Vein endothelial cell (primary cell): ENCODE results near the gene KRT24. TPM values are rescaled to one million over a fixed set of nuclear protein-coding genes. Genes with fewer than 3 reads are reported as not detected.

Source experiments
- total RNA-seq: library from RNA; depleted of rRNA; stranded (reverse); fragments of >200 nt; gene quantifications from 2 replicates; pipeline ENCODE4 v1.2.3, GENCODE V29; 2012

The KRT24 gene
- total RNA-seq: not detected in 2 replicates

DNA sequence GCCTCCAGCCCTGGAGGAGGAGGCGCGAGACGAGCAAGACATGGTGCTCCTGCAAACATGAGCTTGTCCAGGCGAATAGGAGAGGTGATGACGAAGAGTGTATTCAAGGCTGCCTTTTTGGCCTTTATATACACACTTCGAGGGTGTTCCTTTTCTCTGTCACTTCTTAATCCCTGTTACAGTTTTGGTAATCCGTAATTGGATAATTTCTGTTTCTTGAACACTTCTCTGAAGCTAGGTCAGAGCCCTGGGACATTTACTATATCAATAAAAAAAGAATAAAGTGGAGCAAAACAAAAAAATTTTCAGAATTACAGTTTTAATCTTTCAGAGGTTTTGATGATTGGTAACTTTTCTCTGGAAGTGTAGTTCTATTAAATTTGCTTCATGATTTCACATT lies at the start of gene KRT24:
Gene KRT24, minus strand, starts transcription at position 101 of the 400 bp plus-strand sequence. Its CDS starts 59 bp downstream, at position 42.

DNA sequence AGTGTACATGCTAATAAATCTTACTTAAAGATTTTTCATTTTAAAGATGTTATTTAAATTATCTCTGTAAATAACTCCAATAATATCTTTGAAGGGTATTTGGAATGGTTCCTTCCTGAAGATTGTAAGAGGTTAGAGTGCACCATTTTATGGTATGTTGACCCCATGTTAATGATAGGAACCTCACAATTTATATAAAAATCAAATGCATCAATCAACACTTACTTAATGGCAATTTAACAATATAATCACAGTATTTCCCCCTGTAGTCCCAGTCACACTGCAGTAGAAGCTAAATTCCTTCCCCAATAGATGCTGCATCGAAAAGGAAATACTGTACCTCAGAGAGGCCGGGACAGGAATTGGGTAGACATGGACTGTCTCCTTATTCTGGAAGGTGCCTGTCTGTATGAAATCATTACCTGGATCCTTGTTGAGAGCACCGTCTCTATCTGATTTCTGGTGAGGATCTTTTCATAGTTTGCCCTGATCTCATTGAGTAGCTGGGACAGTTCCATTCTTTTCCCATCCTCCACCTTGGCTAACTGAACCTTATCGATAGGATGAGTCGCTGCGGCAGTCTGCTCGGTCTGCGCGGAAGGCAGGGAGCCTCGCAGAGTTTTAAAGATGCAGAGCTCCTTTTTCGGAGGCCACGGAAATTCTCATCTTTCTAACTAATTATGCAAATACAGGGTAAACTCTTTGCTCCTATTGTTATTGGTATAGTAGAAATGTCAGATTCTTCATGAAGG lies 38.8 kb downstream of the KRT24 start, which contains the start of gene KRT222:
Gene KRT222, minus strand, starts transcription at position 596 of the 752 bp plus-strand sequence. Its CDS starts 78 bp downstream, at position 518.

Other genes with a start within 250 kb of the KRT24 start
- gene TNS4, start 202.1 kb downstream of the KRT24 start, total RNA-seq: not detected in 2 replicates
- not detected in 2 replicates for gene CCR7, start 138.3 kb downstream of the KRT24 start, total RNA-seq
- gene SMARCE1, start 55.9 kb downstream of the KRT24 start, total RNA-seq: 100 and 136 TPM in 2 replicates
- not detected in 2 replicates for gene KRT222, start 38.6 kb downstream of the KRT24 start, total RNA-seq
- gene KRT25, start 51.6 kb upstream of the KRT24 start, total RNA-seq: not detected in 2 replicates
- not detected in 2 replicates for gene KRT26, start 68.4 kb upstream of the KRT24 start, total RNA-seq
- not detected in 2 replicates for gene KRT27, start 78.8 kb upstream of the KRT24 start, total RNA-seq
- gene KRT28, start 96.2 kb upstream of the KRT24 start, total RNA-seq: not detected in 2 replicates
- 0.98 and 5.4 TPM in 2 replicates for gene KRT10, start 118.9 kb upstream of the KRT24 start, total RNA-seq
- gene KRT12, start 163.5 kb upstream of the KRT24 start, total RNA-seq: not detected in 2 replicates
- gene KRT20, start 181.5 kb upstream of the KRT24 start, total RNA-seq: not detected in 2 replicates
- gene KRT23, start 233.9 kb upstream of the KRT24 start, total RNA-seq: not detected in 2 replicates